HepG2 (cell line): Measurements from ENCODE around the gene COPS4. TPM values are rescaled to one million over a fixed set of nuclear protein-coding genes. Genes with fewer than 3 reads are reported as not detected.
A peak's percentile ranks its signal among the peaks of the same experiment; 100 is the strongest.

Experiments
- ADNP ChIP-seq: sonication (generic); formaldehyde crosslinking; IDR thresholded peaks from 2 replicates; pipeline ENCODE4 v1.4.0; 2020; ENCODE audit warnings: missing genetic modification reagents
- ASH2L ChIP-seq: fragments of 300-600, 200-600 bp; sonication (generic); IDR thresholded peaks from 2 replicates; pipeline ENCODE4 v1.7.0; 2017; ENCODE audit warnings: low read depth, mild to moderate bottlenecking, moderate library complexity, mixed read lengths, low read length; ENCODE audit not compliant: insufficient read length
- CHCHD3 ChIP-seq: sonication (generic); formaldehyde crosslinking; IDR thresholded peaks from 2 replicates; pipeline ENCODE4 v1.8.0; 2022; ENCODE audit warnings: mild to moderate bottlenecking, missing genetic modification reagents, moderate library complexity
- E2F1 ChIP-seq: sonication (generic); formaldehyde crosslinking; IDR thresholded peaks from 2 replicates; pipeline ENCODE4 v1.5.0; 2020; ENCODE audit warnings: missing genetic modification reagents
- EHMT2 ChIP-seq: fragments of 200-600 bp; sonication (generic); IDR thresholded peaks from 2 replicates; pipeline ENCODE4 v1.7.0; 2017; ENCODE audit warnings: antibody characterized with exemption, low read depth, low read length, borderline replicate concordance
- ETS1 ChIP-seq: sonication (generic); formaldehyde crosslinking; IDR thresholded peaks from 2 replicates; pipeline ENCODE4 v1.4.0; 2020; ENCODE audit warnings: missing genetic modification reagents
- FOXA3 ChIP-seq: IDR thresholded peaks from 2 replicates; pipeline ENCODE4 v1.6.1; 2016; ENCODE audit warnings: missing genetic modification reagents, missing compliant biosample characterization
- GFI1 ChIP-seq: sonication (generic); formaldehyde crosslinking; IDR thresholded peaks from 2 replicates; pipeline ENCODE4 v1.5.0; 2020; ENCODE audit warnings: missing genetic modification reagents, mild to moderate bottlenecking, borderline replicate concordance
- GTF2F1 ChIP-seq: fragments of 150-350 bp; IDR thresholded peaks from 2 replicates; pipeline ENCODE4 v1.6.1; 2014; ENCODE audit warnings: low read length
- IRX3 ChIP-seq: sonication (generic); formaldehyde crosslinking; IDR thresholded peaks from 2 replicates; pipeline ENCODE4 v1.8.1; 2023; ENCODE audit warnings: mild to moderate bottlenecking, low read depth, missing genetic modification reagents, borderline replicate concordance
- KMT2B ChIP-seq: IDR thresholded peaks from 2 replicates; pipeline ENCODE4 v1.6.1; 2016; ENCODE audit warnings: missing genetic modification reagents, missing compliant biosample characterization
- MIXL1 ChIP-seq: IDR thresholded peaks from 2 replicates; pipeline ENCODE4 v1.6.1; 2016
- PHF21A ChIP-seq: sonication (generic); formaldehyde crosslinking; IDR thresholded peaks from 2 replicates; pipeline ENCODE4 v1.5.0; 2020; ENCODE audit warnings: mild to moderate bottlenecking, missing genetic modification reagents
- POLR2AphosphoS5 ChIP-seq: IDR thresholded peaks from 2 replicates; pipeline ENCODE4 v1.6.1; 2012; ENCODE audit warnings: low read depth, low read length
- RBAK ChIP-seq: sonication (generic); formaldehyde crosslinking; IDR thresholded peaks from 2 replicates; pipeline ENCODE4 v1.5.1; 2020; ENCODE audit warnings: mild to moderate bottlenecking, missing genetic modification reagents
- REPIN1 ChIP-seq: sonication (generic); formaldehyde crosslinking; IDR thresholded peaks from 2 replicates; pipeline ENCODE4 v1.8.0; 2022; ENCODE audit warnings: missing genetic modification reagents, low read depth, mild to moderate bottlenecking, borderline replicate concordance
- SAP130 ChIP-seq: IDR thresholded peaks from 2 replicates; pipeline ENCODE4 v1.6.1; 2016; ENCODE audit warnings: low read depth
- SNAPC5 ChIP-seq: sonication (generic); formaldehyde crosslinking; IDR thresholded peaks from 2 replicates; pipeline ENCODE4 v1.8.1; 2023; ENCODE audit warnings: mild to moderate bottlenecking, missing genetic modification reagents, borderline replicate concordance
- TBX3 ChIP-seq: fragments of 450-650 bp; IDR thresholded peaks from 2 replicates; pipeline ENCODE4 v1.6.1; 2017; ENCODE audit warnings: antibody characterized with exemption, mild to moderate bottlenecking, inconsistent platforms, borderline replicate concordance
- TCF7L2 ChIP-seq: IDR thresholded peaks from 2 replicates; pipeline ENCODE4 v1.6.1; 2011; ENCODE audit warnings: mild to moderate bottlenecking, low read depth, low read length, moderate library complexity
- TRIM22 ChIP-seq: fragments of 450-650 bp; IDR thresholded peaks from 2 replicates; pipeline ENCODE4 v1.6.1; 2017
- ZMYM2 ChIP-seq: sonication (generic); formaldehyde crosslinking; IDR thresholded peaks from 2 replicates; pipeline ENCODE4 v1.8.0; 2022; ENCODE audit warnings: mild to moderate bottlenecking, missing genetic modification reagents
- ZNF124 ChIP-seq: sonication (generic); formaldehyde crosslinking; IDR thresholded peaks from 2 replicates; pipeline ENCODE4 v1.4.0; 2020; ENCODE audit warnings: missing genetic modification reagents
- ZNF180 ChIP-seq: sonication (generic); formaldehyde crosslinking; IDR thresholded peaks from 2 replicates; pipeline ENCODE4 v1.4.0; 2020; ENCODE audit warnings: low read depth, missing genetic modification reagents, borderline replicate concordance
- ZNF234 ChIP-seq: sonication (generic); formaldehyde crosslinking; conservative IDR thresholded peaks from 2 replicates; pipeline ENCODE4 v1.5.1; 2020; ENCODE audit warnings: mild to moderate bottlenecking, missing genetic modification reagents
- ZNF260 ChIP-seq: sonication (generic); formaldehyde crosslinking; IDR thresholded peaks from 2 replicates; pipeline ENCODE4 v1.4.0; 2020; ENCODE audit warnings: missing genetic modification reagents, low read depth, mild to moderate bottlenecking, borderline replicate concordance
- ZNF333 ChIP-seq: sonication (generic); formaldehyde crosslinking; IDR thresholded peaks from 2 replicates; pipeline ENCODE4 v1.4.0; 2020; ENCODE audit warnings: mild to moderate bottlenecking, missing genetic modification reagents, borderline replicate concordance
- ZNF576 ChIP-seq: sonication (generic); formaldehyde crosslinking; IDR thresholded peaks from 2 replicates; pipeline ENCODE4 v1.4.0; 2020; ENCODE audit warnings: mild to moderate bottlenecking, missing genetic modification reagents
- ZNF749 ChIP-seq: sonication (generic); formaldehyde crosslinking; IDR thresholded peaks from 2 replicates; pipeline ENCODE4 v1.8.0; 2022; ENCODE audit warnings: mild to moderate bottlenecking, missing genetic modification reagents, moderate library complexity, borderline replicate concordance
- ZNF766 ChIP-seq: sonication (generic); formaldehyde crosslinking; IDR thresholded peaks from 2 replicates; pipeline ENCODE4 v1.5.0; 2020; ENCODE audit warnings: missing genetic modification reagents, borderline replicate concordance
- ZSCAN30 ChIP-seq: sonication (generic); formaldehyde crosslinking; IDR thresholded peaks from 2 replicates; pipeline ENCODE4 v1.5.0; 2020; ENCODE audit warnings: mild to moderate bottlenecking, missing genetic modification reagents
- polyA plus RNA-seq, 8 experiments: library from polyadenylated mRNA; depleted of rRNA in 3 of 8; stranded (reverse) in 7 of 8; unstranded in 1 of 8; fragments of >200 nt; fragmentation: Illumina TruSeq in 4 of 8; extraction: Trizol in 4 of 8; gene quantifications; 2 replicates each; pipeline versions ENCODE4 v1.2.1 to v1.2.3, GENCODE V29; 2011 to 2016; ENCODE audit warnings: low read depth in 4 of 8, missing spikeins in 1 of 8, mixed read lengths in 1 of 8; ENCODE audit not compliant: insufficient read depth in 1 of 8
- total RNA-seq, 5 experiments: library from RNA; depleted of rRNA; stranded (reverse); fragments of >200 nt; fragmentation: Illumina TruSeq; extraction: Trizol; gene quantifications; 2 replicates each; pipeline ENCODE4 v1.2.3, GENCODE V29; 2016; ENCODE audit warnings: low read depth in 1 of 5

COPS4 gene
- total and polyA plus RNA-seq, 2 of the 13 experiments (the other 11 are each of a cell fraction or from before 2014, with no cell fraction given) = 28.8 to 52.5 TPM

- TF ChIP-seq ETS1 (CRISPR knock-in tag) (no peak), SNAPC5 (CRISPR knock-in tag) (no peak), POLR2AphosphoS5 (peak; percentile 94), KMT2B (CRISPR knock-in tag) (no peak), RBAK (CRISPR knock-in tag) (no peak), ZMYM2 (CRISPR knock-in tag) (no peak), ZNF576 (CRISPR knock-in tag) (no peak), ASH2L (peak; percentile 24), PHF21A (CRISPR knock-in tag) (no peak), ZNF180 (CRISPR knock-in tag) (no peak), ZNF749 (CRISPR knock-in tag) (no peak), ZNF124 (CRISPR knock-in tag) (peak; percentile 51; the same call in 1 of the 2 replicates), FOXA3 (CRISPR knock-in tag) (peak; percentile 31; the same call in 1 of the 2 replicates), ZNF234 (CRISPR knock-in tag) (no peak), TRIM22 (no peak), ZSCAN30 (CRISPR knock-in tag) (no peak), CHCHD3 (CRISPR knock-in tag) (no peak), SAP130 (CRISPR knock-in tag) (peak; percentile 79), ADNP (CRISPR knock-in tag) (no peak), EHMT2 (no peak), MIXL1 (0 out of 2 replicates have a peak, but pooled peaks have one; percentile 31), GFI1 (CRISPR knock-in tag) (no peak), GTF2F1 (no peak), TBX3 (no peak), E2F1 (CRISPR knock-in tag) (no peak), TCF7L2 (no peak), ZNF260 (CRISPR knock-in tag) (no peak), ZNF333 (no peak), IRX3 (no peak), ZNF766 (CRISPR knock-in tag) (no peak), REPIN1 (CRISPR knock-in tag) (no peak)
Observed at GRCh38 chr4:83114576-83114975, 79.6 kb downstream of the COPS4 start, which contains the start of gene PLAC8 (continued).
